Stimulated activated CD8-positive, alpha-beta memory T cell treated with anti-CD3 and anti-CD28 coated beads, Interleukin-2, amount 100 ng/mL, for 1 hour (primary cell): ENCODE data around the gene COQ2.
A peak's percentile ranks its signal among the peaks of the same experiment; 100 is the strongest.
"Not testable (repeated sequence)": the region's sequence is repeated elsewhere in the genome, so short reads cannot be mapped to it uniquely, and the experiment has no call there.

ENCODE experiments used
- DNase-seq, 2 donors: peaks; one replicate each; pipeline ENCODE4 v3.0.0-alpha.2; 2020; ENCODE audit warnings: low read depth in 2 of 2

COQ2 gene, protein sequence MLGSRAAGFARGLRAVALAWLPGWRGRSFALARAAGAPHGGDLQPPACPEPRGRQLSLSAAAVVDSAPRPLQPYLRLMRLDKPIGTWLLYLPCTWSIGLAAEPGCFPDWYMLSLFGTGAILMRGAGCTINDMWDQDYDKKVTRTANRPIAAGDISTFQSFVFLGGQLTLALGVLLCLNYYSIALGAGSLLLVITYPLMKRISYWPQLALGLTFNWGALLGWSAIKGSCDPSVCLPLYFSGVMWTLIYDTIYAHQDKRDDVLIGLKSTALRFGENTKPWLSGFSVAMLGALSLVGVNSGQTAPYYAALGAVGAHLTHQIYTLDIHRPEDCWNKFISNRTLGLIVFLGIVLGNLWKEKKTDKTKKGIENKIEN

DNA sequence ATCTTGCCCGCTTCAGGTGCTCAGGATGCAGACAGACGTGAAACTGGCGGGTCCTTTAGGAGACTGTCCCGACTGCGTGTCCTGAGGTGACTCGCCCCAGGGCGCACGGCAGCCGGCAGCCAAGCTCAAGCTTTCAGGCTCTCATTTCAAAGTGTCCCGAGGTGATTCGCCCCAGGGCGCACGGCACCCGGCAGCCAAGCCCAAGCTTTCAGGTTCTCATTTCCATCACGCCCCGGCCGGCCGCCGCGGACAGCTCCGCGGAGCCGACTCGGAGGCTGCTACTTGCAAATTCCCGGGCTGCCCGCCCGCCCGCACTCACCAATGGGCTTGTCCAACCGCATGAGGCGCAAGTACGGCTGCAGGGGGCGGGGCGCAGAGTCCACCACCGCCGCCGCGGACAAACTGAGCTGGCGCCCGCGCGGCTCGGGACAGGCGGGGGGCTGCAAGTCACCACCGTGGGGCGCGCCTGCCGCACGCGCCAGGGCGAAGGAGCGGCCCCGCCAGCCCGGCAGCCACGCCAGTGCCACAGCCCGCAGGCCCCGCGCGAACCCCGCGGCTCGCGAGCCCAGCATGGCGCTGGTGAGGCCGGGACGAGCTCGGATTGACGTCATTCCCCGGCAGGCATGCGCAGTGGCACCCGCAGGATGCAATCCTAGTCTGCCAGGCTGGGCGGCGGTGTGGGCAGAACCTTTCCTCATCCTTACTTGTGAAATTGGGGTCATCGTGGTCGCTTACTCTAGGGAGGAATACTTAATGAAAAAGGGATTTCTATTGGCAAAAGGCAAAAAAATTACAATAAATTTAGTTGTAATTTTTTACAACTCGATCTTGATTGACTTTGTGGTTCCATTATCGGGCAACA lies at the start of gene COQ2:
COQ2 (minus strand) TSS at position 606 of the 862 bp plus-strand sequence; CDS start at position 572, 34 bp downstream.
- DNase-seq, result peak; percentile 82 to 91

DNA sequence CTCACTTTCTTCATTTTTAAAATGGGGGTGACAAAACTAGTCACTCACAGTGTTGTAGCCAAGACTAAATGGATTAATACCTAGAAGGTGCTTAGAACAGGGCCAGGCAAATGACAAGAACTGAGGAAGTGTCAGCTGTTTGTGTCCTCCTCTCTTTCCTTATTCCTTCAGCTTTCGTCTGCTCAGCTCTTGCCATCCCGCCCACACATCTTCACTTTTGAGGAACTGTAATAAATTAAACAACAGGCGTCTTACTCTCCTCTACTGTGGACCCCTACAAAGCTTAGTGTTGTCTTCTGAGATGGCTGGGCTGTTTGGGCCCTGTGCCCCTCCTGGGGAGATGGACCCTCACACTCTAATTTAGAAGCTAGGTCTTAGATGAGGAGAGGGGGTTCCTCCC lies 47.4 kb upstream of the COQ2 start:
- DNase-seq, result no peak

DNA sequence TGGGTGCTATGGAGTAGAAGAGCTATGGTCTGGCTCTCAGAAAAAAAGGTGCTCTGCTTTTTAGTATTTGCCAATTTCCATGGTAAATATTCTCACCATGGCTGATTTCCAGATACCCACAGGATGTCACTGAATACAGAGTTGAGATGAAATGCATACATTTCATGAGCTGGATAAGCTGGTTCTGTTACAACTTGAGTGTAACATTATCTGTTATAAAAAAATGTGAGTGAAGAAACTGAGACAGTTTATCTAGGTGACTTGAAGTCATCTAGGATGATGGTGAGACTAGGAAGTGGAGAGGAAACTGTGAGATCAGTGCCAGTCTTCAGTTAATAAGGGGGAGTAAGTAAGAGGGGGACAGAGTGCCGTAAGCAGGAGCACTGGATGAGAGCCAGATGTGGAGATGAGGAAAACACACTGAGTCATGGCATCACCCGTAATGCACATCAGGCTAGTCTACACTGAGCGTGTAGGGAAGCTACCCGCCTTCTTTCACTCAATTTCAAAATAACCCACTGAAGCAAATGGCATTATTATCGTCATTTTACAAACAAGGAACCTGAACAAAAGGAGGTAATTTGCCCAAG lies 45.0 kb upstream of the COQ2 start:
- no peak for DNase-seq

DNA sequence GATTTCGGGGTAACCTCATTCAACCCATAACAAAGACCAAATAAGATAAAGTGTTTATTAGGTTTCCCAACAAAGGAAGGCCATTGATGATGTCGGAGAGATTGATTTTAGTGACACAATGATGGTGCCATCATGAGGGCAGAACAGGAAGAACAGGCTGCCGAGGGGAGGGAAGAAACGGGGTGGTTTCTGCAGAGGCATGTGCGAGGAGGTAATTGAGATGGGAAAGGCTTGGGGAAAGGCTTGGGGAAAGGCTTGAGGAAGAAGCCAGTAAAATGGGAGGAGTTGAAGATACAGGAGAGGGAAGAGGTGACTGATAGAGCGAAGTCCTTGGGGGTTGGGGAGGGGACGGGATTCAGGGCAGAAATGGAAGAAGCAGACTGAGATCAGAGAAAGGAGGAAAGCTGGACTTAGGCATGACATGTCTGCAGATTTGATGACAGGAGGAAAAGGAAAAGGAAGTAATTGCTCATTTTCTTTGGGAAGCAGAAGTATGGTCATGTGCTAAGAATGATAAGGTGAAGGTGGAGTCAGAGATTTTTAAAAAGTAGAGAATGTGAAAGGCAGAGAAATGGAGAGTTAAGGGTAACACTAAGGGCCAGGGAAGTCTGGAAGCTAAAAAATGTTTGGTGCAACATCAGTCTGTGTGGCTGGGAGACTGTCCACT lies 44.1 kb upstream of the COQ2 start:
- DNase-seq, result no peak

DNA sequence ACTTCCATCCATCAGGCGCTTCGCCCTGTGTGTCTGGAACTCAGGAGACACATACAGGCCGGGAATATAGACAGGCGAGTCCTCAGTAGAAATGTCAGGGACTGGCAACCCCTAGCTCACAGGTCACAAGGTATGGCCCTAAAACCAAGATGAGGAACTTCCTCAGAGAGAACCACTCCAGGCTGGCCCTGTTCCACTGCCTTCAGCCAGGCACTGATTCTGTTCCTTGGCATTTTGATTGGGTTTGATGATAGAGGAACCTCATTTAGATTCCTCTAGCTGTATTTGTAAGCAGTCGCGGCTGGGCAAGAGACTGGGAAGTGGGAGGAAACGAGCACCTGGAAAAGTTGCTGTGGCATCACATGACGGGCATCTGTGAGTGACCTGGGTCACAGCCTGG lies 41.9 kb upstream of the COQ2 start:
- no peak for DNase-seq

DNA sequence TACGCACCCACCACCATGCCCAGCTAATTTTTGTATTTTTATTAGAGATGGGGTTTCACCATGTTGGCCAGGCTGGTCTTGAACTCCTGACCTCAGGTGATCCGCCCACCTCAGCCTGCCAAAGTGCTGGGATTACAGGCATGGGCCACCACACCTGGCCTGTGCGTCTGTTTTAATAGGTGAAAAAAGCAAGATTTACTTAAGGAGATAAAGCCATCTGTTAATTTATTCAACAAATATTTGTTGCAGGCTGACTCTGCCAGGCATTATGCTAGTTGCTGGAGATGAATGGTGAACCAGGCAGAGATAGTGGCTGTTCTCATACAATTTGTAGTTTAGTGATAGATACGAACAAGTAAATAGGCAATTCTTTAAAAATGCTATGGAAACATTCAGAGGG lies 40.7 kb upstream of the COQ2 start:
- DNase-seq, result not testable (repeated sequence)

DNA sequence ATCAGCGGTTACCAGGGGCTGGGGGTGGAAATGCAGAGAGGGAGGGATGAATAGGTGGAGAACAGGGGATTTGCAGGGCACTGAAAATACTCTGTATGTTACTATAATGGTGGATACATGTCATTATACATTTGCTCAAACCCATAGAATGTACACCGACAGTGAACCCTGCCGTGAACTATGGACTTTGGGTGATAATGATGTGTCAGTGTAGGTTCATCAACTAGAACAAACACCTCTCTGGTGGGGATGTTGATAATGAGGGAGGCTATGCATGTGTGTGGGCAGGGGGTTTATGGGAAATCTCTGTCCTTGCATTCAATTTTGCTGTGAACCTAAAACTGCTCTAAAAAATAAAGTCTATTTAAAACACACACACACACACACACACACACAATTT lies 38.5 kb upstream of the COQ2 start:
- no peak for DNase-seq

DNA sequence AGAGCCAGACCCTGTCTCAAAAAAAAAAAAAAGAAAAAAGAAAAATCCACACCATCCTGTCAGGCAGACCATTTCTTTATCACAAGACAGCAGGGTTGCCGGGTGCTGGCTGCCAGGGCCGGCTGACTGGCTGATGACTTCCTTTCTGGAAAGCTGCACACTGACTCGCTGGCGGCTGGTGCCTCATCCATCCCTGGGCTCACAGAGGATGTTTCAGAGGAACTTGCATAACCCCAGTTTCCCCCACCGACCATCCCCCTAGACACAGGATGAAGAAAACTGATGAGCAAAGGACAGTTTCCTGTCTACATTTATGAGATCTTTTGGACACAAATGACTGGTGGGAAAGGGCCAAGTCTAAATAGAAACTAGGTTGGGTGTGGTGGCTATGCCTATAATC lies 36.0 kb upstream of the COQ2 start:
- DNase-seq, result no peak

DNA sequence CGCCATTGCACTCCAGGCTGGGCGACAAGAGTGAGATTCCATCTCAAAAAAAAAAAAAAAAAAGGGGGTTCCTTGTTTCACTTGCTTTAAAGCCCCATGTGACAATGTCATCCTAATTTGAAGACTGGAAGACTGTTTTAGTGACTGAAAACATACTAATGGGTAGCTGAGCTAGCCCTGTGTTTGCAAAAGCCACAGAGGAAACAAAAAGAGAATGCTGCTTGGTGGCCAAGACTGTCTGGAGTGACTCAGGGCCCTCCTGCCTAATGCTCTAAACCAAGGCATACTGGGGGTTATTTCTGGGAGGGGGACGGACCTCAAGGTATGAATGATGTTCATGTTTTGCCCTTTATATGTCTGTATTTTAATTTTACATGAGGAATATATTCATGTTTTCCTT lies 34.1 kb upstream of the COQ2 start:
- no peak for DNase-seq

DNA sequence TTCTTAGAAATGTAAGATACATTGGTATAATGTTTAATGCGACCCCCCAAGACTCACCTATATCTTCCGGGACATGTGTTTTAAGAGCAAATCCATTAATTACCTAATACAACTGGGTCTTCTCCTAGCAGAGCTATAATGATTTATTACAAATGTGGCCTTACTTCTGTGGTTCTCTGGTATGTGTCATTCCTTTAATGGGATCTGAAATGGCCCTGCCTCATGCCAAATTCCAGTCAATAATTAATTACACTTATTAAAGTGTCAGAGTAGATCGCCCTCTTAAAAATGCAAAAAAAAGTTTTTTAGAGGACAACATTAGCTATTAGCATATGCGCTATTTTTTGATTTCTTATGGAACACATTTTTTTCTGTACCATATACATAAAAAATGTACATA lies 33.1 kb upstream of the COQ2 start:
- no peak for DNase-seq

DNA sequence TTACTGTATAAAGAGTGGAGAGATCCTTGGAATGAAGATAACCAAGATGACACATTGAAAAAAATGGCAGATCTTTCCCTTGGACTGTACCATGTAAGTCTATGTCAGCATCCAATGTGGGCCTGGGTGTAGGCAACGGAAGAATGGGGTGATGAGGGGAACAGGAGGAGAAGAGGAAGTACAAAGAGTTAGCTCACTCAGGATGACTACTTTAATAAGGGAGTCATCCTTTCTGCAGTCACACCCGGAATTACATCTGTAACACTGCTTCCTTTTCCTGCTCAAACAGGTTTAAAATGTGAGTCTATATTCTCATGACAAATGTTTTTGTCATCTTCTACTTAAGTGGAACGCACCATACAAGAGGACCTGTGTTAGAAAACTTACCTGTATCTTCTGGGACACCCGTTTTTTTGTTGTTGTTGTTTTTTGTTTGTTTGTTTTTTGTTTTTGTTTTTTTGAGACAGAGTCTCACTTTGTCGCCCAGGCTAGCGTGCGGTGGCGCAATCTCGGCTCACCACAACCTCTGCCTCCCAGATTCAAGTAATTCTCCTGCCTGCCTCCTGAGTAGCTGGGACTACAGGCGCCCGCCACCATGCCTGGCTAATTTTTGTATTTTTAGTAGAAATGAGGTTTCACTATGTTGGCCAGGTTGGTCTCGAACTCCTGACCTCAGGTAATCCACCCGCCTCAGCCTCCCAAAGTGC lies 32.0 kb upstream of the COQ2 start:
- no peak for DNase-seq

DNA sequence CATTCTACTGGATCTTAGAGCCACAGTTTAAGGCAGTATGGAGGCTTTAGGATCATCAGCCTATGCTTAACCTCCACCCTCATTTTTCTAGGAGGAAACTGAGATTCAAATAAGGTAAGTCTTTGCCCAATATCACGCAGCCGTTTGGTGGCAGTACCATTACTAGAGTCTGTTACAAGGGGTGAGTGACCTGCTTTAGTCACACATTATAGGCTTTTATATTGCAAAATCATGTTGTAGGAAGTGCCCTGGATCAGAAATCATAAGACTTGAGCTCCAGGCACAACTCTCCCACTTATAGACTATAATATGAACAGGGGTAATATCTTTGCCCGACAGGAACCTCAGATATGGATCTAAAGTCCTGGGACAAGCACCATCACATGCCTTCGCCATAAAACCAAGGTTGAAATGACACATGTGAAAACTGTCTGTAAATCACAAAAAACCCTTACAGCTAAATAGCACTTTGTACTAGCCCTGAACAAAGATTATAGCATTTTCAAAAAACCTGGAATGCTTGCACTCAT lies 30.8 kb upstream of the COQ2 start:
- DNase-seq, result no peak

DNA sequence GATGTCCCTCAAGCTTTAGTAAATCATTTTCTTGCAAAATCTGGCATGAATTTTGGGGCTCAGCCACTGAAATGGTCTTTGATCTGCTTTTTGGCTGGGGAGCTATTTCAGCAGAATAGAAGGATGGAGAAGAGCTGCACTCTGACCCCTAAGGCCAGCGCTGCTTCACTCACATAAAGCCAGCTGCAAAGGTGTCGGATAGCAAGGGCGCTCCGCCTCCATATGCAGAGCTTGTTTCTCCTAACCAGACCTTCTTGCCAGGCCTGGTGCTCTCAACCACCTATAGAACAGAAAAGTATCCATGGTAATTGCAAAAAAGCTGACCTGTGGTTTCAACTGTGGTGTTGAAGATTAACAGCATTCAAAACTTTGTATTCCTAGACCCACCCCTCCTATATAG lies 24.1 kb upstream of the COQ2 start:
- no peak for DNase-seq

DNA sequence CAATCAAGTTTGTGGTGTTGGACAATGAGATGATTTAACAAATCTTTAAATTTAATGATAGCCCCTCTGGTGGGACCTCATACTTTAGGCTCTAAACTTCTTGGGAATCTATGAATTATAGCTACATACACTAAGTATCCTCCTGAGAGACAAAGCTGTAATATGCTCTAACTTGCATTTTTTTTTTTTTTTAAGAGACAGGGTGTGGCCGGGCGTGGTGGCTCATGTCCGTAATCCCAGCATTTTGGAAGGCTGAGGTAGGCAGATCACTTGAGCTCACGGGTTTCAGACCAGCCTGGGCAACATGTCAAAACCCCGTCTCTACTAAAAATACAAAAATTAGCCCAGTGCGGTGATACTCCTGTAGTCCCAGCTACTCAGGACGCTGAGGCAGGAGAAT lies 23.3 kb upstream of the COQ2 start:
- no peak for DNase-seq

DNA sequence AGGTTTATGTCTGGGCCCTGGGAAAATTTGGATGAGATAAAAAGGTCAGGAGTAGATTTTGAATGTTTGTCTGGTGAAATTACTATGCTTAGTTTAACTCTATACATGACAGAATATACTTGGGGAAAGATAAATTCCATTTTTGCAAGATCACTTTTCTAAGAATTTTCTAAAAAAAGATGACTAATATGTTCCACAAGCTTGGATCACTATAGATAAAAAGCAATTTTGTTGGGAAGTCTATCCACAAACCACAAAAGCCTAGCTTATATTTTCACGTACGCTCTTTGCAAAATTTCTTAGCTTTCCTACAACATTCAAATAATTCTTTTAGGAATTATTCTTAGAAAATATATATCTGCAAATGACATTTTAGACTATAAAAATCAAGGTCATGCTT lies 20.6 kb upstream of the COQ2 start:
- no peak for DNase-seq

DNA sequence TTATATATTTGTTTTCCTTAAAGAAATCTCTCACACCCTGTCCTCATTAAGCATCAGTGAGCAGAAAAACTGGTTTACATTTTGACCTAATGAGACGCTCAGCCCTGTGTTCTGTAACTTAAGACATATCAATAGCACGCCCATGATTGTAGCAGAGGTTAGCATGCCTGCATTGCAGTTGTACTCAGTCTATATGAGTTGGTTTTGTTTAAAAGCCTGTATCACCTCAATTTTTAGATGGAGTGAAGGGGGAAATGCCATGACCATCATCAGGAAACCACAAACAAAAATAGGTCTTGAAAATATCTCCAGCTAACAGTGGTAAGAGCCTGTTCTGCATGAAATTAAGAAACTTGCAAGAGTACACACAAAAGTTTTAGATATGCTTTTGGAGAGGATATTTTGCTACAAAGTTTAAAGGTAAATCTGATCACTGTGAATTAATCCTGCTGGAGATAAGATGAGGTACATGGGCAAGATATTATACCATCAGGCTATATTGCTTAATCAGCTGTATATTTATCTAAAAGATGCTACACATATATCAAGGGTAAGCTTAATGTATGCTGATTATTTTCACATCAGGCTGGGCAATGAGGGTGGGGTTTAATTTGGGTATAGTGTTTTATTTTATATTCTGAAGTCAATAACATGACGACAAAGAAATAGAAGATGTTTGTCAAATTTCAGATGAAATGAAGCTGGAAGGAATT lies 13.1 kb upstream of the COQ2 start:
- no peak for DNase-seq

DNA sequence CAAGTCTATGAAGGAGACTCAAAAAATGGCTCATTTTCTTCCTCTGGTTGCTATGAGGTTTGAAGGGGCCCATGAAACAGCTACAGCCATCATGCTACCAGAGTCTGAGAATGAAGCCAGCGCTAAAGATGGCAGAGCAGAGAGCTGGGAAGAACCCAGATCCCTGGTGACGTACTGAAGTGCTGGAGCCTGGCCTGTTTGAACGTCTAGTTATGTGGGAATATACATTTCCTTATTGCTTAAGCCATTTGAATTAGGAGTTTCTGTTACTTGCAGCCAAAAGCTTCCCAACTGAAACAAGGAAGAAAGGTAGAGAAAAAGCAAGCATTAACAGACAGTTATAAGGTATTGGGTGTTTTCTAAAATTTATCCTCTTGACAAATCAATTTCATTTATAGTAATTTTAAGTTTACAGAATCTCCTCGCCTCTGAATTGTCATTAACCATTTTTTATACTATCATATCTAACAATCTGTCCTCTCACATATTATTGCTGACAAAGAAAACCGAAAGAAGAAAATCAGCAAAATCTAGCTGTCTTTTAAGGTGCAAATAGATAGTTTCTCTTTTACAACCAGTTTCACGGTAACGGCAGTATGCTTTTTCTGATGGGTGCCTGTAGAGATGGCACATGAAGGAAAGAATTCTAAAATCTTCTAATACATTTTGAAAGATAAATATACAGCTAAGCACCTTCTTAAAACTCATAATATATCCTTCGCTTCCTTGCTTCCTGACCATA lies 8.9 kb upstream of the COQ2 start:
- DNase-seq, result no peak

DNA sequence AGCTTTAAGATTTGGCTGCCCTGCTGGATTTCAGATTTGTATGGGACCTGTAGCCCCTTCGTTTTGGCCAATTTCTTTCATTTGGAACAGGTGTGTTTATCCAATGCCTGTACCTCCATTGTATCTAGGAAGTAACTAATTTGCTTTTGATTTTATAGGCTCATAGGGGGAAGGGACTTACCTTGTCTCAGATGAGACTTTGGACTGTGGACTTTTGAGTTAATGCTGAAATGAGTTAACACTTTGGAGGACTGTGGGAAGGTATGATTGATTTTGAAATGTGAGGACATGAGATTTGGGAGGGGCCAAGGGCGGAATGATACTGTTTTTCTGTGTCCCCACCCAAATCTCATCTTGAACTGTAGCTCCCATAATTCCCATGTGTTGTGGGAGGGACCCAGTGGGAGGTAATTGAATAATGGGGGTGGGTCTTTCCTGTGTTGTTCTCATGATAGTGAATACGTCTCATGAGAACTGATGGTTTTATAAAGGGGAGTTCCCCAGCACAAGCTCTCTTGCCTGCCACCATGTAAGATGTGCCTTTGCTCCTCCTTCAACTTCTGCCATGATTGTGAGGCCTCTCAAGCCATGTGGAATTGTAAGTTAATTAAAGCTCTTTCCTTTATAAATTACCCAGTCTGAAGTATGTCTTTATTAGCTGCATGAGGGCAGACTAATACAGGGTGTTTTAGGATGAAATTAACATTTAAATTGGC lies 5.6 kb upstream of the COQ2 start:
- DNase-seq, result not testable (repeated sequence)

DNA sequence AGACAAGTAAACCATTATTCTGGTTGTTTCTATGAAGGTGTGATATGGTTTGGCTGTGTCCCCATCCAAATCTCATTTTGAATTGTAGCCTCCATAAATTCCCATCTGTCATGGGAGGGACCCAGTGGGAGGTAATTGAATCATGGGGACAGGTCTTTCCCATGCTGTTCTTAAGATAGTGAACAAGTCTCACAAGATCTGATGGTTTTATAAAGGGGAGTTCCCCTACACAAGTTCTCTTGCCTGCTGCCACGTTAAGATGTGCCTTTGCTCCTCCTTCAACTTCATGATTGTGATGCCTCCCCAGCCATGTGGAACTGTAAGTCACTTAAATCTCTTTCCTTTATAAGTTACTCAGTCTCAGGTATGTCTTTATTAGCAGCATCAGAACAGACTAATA lies 3.8 kb upstream of the COQ2 start:
- DNase-seq, result not testable (repeated sequence)
